H1 (cell line): ENCODE measurements around the gene NDRG4. TPM values are rescaled to one million over a fixed set of nuclear protein-coding genes. Genes with fewer than 3 reads are reported as not detected.

Experiments
- CTCF ChIA-PET: fragments of 300-600 bp; sonication (Branson Sonifier 250); formaldehyde crosslinking; loops from one replicate; lab custom pipeline; 2021; ENCODE audit not compliant: partially characterized antibody; lab: Charles Lee
- POLR2A ChIA-PET: fragments of 300-600 bp; sonication (Branson Sonifier 250); formaldehyde crosslinking; loops from one replicate; lab custom pipeline; 2021; ENCODE audit warnings: inconsistent platforms; ENCODE audit not compliant: partially characterized antibody; lab: Charles Lee
- DNase-seq, 2 experiments: peaks; one replicate each; pipeline versions ENCODE4 v3.0.0 to v3.0.0-alpha.2; 2010 to 2022; ENCODE audit warnings: low spot score in 2 of 2, low read depth in 1 of 2, mixed read lengths in 1 of 2
- FAIRE-seq: peaks from 2 replicates; lab custom pipeline; 2011; peaks lifted over from hg19 to GRCh38; lab: Jason Lieb, UNC
- H2AFZ ChIP-seq: 2 replicates; pipeline ENCODE4 v1.8.1; 2012; ENCODE audit warnings: low read length, inconsistent platforms
- H2AK5ac ChIP-seq: 2 replicates; pipeline ENCODE4 v1.6.1; 2013; ENCODE audit warnings: low read depth, low read length
- H2BK120ac ChIP-seq: replicated peaks from 2 replicates; pipeline ENCODE3; 2013; ENCODE audit warnings: low read depth, low read length, inconsistent platforms
- H2BK12ac ChIP-seq: 2 replicates; pipeline ENCODE4 v1.6.1; 2013; ENCODE audit warnings: low read depth, low read length
- H2BK15ac ChIP-seq: 2 replicates; pipeline ENCODE4 v1.6.1; 2013; ENCODE audit warnings: low read length
- H2BK20ac ChIP-seq: 2 replicates; pipeline ENCODE4 v1.6.1; 2013; ENCODE audit warnings: low read length
- H2BK5ac ChIP-seq: 2 replicates; pipeline ENCODE4 v1.6.1; 2013; ENCODE audit warnings: low read depth, low read length
- H3K14ac ChIP-seq: 2 replicates; pipeline ENCODE4 v1.6.1; 2013; ENCODE audit warnings: inconsistent platforms; ENCODE audit not compliant: insufficient read length
- H3K18ac ChIP-seq: 2 replicates; pipeline ENCODE4 v1.6.1; 2013; ENCODE audit warnings: low read length; ENCODE audit errors: extremely low read depth
- H3K23ac ChIP-seq: 2 replicates; pipeline ENCODE4 v1.6.1; 2013; ENCODE audit warnings: inconsistent platforms; ENCODE audit not compliant: insufficient read length
- H3K23me2 ChIP-seq: 2 replicates; pipeline ENCODE4 v1.6.1; 2013; ENCODE audit warnings: low read depth, low read length
- H3K27ac ChIP-seq: 2 replicates; pipeline ENCODE4 v1.6.1; 2011; ENCODE audit warnings: low read depth, low read length, inconsistent platforms
- H3K27me3 ChIP-seq, 4 experiments: replicated peaks in 1 of 4; 1 replicate in 1 of 4; 2 replicates in 3 of 4; pipeline versions ENCODE4 v1.6.1 to v1.8.1; 2011 to 2013; ENCODE audit warnings: low read length in 3 of 4, mild to moderate bottlenecking in 3 of 4, inconsistent platforms in 2 of 4, mixed read lengths in 2 of 4, moderate library complexity in 1 of 4; ENCODE audit not compliant: control insufficient read depth in 3 of 4, insufficient read depth in 3 of 4; ENCODE audit errors: extremely low read depth in 1 of 4
- H3K36me3 ChIP-seq, 4 experiments: 2 replicates each; pipeline versions ENCODE4 v1.6.1 to v1.8.1; 2011 to 2013; ENCODE audit warnings: mild to moderate bottlenecking in 4 of 4, low read length in 3 of 4, moderate library complexity in 2 of 4, control low read depth in 1 of 4, inconsistent platforms in 1 of 4; ENCODE audit not compliant: insufficient read depth in 4 of 4, control insufficient read depth in 2 of 4
- H3K4ac ChIP-seq: replicated peaks from 2 replicates; pipeline ENCODE3; 2013; ENCODE audit warnings: low read length, low read depth, mixed read lengths, inconsistent platforms; ENCODE audit not compliant: insufficient read length
- H3K4me1 ChIP-seq, 4 experiments: replicated peaks in 1 of 4; 1 replicate in 1 of 4; 2 replicates in 3 of 4; pipeline versions ENCODE4 v1.6.1 to v1.8.1; 2011 to 2013; ENCODE audit warnings: low read length in 3 of 4, inconsistent platforms in 2 of 4, mixed read lengths in 1 of 4; ENCODE audit not compliant: insufficient read depth in 4 of 4, control insufficient read depth in 3 of 4
- H3K4me2 ChIP-seq, 2 experiments: 2 replicates each; pipeline versions ENCODE4 v1.6.1 to v1.8.1; 2011 to 2013; ENCODE audit warnings: low read depth in 2 of 2, low read length in 2 of 2, control low read depth in 1 of 2, inconsistent platforms in 1 of 2, mild to moderate bottlenecking in 1 of 2; ENCODE audit not compliant: insufficient read depth in 1 of 2
- H3K4me3 ChIP-seq, 4 experiments: fragments of 200-600, 300-600 bp in 1 of 4; sonication (generic), shearing (Covaris generic), sonication (Bioruptor Twin) in 1 of 4; 2 replicates each; pipeline versions ENCODE4 v1.5.1 to v1.8.1; 2011 to 2016; ENCODE audit warnings: low read length in 4 of 4, low read depth in 3 of 4, control low read depth in 2 of 4, inconsistent platforms in 2 of 4, mild to moderate bottlenecking in 2 of 4, mixed read lengths in 1 of 4, moderate library complexity in 1 of 4; ENCODE audit not compliant: insufficient read depth in 2 of 4; ENCODE audit errors: extremely low read depth in 1 of 4
- H3K56ac ChIP-seq: replicated peaks from 2 replicates; pipeline ENCODE3; 2013; ENCODE audit warnings: low read depth, mild to moderate bottlenecking, mixed read lengths, low read length, inconsistent platforms; ENCODE audit not compliant: insufficient read length
- H3K79me1 ChIP-seq: 2 replicates; pipeline ENCODE4 v1.6.1; 2013; ENCODE audit warnings: low read depth, low read length, control low read depth
- H3K79me2 ChIP-seq, 2 experiments: 2 replicates each; pipeline versions ENCODE4 v1.6.1 to v1.8.1; 2012 to 2013; ENCODE audit warnings: low read length in 2 of 2, mild to moderate bottlenecking in 2 of 2, inconsistent platforms in 1 of 2; ENCODE audit not compliant: insufficient read depth in 2 of 2, control insufficient read depth in 1 of 2
- H3K9ac ChIP-seq, 4 experiments: replicated peaks in 1 of 4; 1 replicate in 1 of 4; 2 replicates in 3 of 4; pipeline versions ENCODE4 v1.6.1 to v1.8.1; 2011 to 2013; ENCODE audit warnings: low read depth in 3 of 4, low read length in 3 of 4, control low read depth in 2 of 4, mild to moderate bottlenecking in 2 of 4, moderate library complexity in 2 of 4, inconsistent platforms in 1 of 4; ENCODE audit errors: extremely low read depth in 1 of 4
- H3K9me3 ChIP-seq, 2 experiments: 2 replicates each; pipeline versions ENCODE4 v1.6.1 to v1.8.1; 2012 to 2013; ENCODE audit warnings: mild to moderate bottlenecking in 2 of 2, moderate library complexity in 2 of 2, control low read depth in 1 of 2, inconsistent platforms in 1 of 2, low read depth in 1 of 2, low read length in 1 of 2, mixed read lengths in 1 of 2; ENCODE audit not compliant: insufficient read depth in 2 of 2
- H4K20me1 ChIP-seq, 2 experiments: replicated peaks in 1 of 2; 2 replicates each; pipeline versions ENCODE3 to v1.8.1; 2011 to 2013; ENCODE audit warnings: inconsistent platforms in 2 of 2, low read length in 2 of 2, mild to moderate bottlenecking in 1 of 2; ENCODE audit not compliant: insufficient read depth in 2 of 2, control insufficient read depth in 1 of 2
- H4K5ac ChIP-seq: 2 replicates; pipeline ENCODE4 v1.6.1; 2013; ENCODE audit warnings: low read length, low read depth, mixed read lengths, inconsistent platforms; ENCODE audit not compliant: insufficient read length
- H4K8ac ChIP-seq: 2 replicates; pipeline ENCODE4 v1.8.0; 2013; ENCODE audit warnings: mild to moderate bottlenecking, moderate library complexity, low read length, inconsistent platforms; ENCODE audit not compliant: insufficient read depth; ENCODE audit errors: extremely low read depth
- H4K91ac ChIP-seq: replicated peaks from 2 replicates; pipeline ENCODE3; 2013; ENCODE audit warnings: low read length, mixed read lengths, inconsistent platforms; ENCODE audit not compliant: insufficient read length
- CBX5 ChIP-seq: fragments of 300-800, 300-1000 bp; sonication (generic); IDR thresholded peaks from 2 replicates; pipeline ENCODE4 v1.7.1; 2016; ENCODE audit warnings: antibody characterized with exemption, low read length, low read depth
- CBX8 ChIP-seq: fragments of 300-800, 300-1000 bp; sonication (generic); IDR thresholded peaks from 2 replicates; pipeline ENCODE4 v1.7.1; 2016; ENCODE audit warnings: low read depth, low read length, borderline replicate concordance
- CTBP2 ChIP-seq: IDR thresholded peaks from 2 replicates; pipeline ENCODE4 v1.7.0; 2011; ENCODE audit warnings: borderline replicate concordance, mild to moderate bottlenecking, moderate library complexity, mixed read lengths, low read length; ENCODE audit not compliant: insufficient read depth, insufficient read length
- EGR1 ChIP-seq: IDR thresholded peaks from 2 replicates; pipeline ENCODE4 v1.6.1; 2011; ENCODE audit warnings: low read depth, low read length, borderline replicate concordance
- GTF2F1 ChIP-seq: IDR thresholded peaks from 2 replicates; pipeline ENCODE4 v1.6.1; 2012; ENCODE audit warnings: low read depth, low read length, improper control_type of control experiment, borderline replicate concordance
- POLR2A ChIP-seq, 2 experiments: IDR thresholded peaks; 1 replicate in 1 of 2; 2 replicates in 1 of 2; pipeline ENCODE4 v1.6.1; 2011; ENCODE audit warnings: low read depth in 2 of 2, low read length in 2 of 2, mild to moderate bottlenecking in 2 of 2; ENCODE audit errors: control extremely low read depth in 1 of 2
- WGBS, 2 experiments: shearing (Covaris generic) in 1 of 2; methylation state at CpG; one replicate each; pipeline versions ENCODE4 v1.1.6 to v1.1.7; 2013 to 2015; ENCODE audit warnings: low lambda C conversion rate in 2 of 2, mixed read lengths in 2 of 2, inconsistent platforms in 1 of 2, low coverage in 1 of 2, missing lambda C conversion rate in 1 of 2; ENCODE audit not compliant: insufficient replicate concordance in 2 of 2, insufficient coverage in 1 of 2, insufficient read length in 1 of 2; ENCODE audit errors: extremely low coverage in 1 of 2, missing lambda C conversion rate in 1 of 2; 5-methylcytosine and 5-hydroxymethylcytosine counted together
- polyA plus RNA-seq, 7 experiments: library from polyadenylated mRNA; depleted of rRNA in 3 of 7; stranded (reverse) in 5 of 7; unstranded in 2 of 7; fragments of >200 nt in 5 of 7; fragments of 200-250 nt in 2 of 7; gene quantifications; 1 replicate in 5 of 7; 2 replicates in 1 of 7; 4 replicates in 1 of 7; pipeline versions ENCODE4 v1.2.1 to v1.2.3, GENCODE V29; 2011 to 2013; ENCODE audit warnings: missing spikeins in 2 of 7, mixed read lengths in 2 of 7
- total RNA-seq: library from RNA; stranded (reverse); fragmentation: NEBNext Ultra II Directional; extraction: Animal tissue kit (Norgen Biotek cat#: 25700); gene quantifications from 2 replicates; pipeline ENCODE4 v1.2.1, GENCODE V29; 2021

The NDRG4 gene
- total and polyA plus RNA-seq, 2 of the 8 experiments (the other 6 are each of a cell fraction or from before 2014, with no cell fraction given) = 20.8 to 30.9 TPM

DNA sequence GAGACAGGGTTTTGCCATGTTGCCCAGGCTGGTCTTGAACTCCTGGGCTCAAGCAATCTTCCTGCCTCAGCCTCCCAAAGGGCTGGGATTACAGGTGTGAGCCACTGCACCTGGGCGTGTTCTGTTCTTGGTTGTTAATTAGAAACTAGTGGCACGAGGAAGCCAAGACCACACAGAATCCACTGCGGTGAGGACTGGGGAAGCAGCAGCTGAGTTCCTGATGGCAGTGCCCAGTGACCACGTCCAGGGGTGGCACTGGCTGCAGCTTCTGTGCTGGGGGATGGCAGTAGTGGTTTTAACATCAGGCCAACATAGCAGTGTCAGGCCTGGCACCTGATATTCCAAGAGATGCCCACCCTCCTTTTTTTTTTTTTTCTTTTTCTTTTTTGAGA lies 39.7 kb upstream of the NDRG4 start:
- no peak overlapping the region for H2BK5ac ChIP-seq
- peaks cover 19% of the 10 kb centered on the region for H3K23me2 ChIP-seq
- H3K27me3 ChIP-seq = peaks cover 20 to 34% (median 30%) of the 10 kb centered on the region in 4 experiments
- no peak overlapping the region for H2AFZ ChIP-seq
- H4K20me1 ChIP-seq = no peaks in the 10 kb centered on the region
- H3K4me3 ChIP-seq = no peak overlapping the region
- no peak overlapping the region for H3K4me2 ChIP-seq
- no peak overlapping the region for H4K5ac ChIP-seq
- no peak overlapping the region for H3K18ac ChIP-seq
- H2BK20ac ChIP-seq = no peak overlapping the region
- H2BK15ac ChIP-seq = no peak overlapping the region
- no peak overlapping the region for H4K91ac ChIP-seq
- H3K79me1 ChIP-seq = no peaks in the 10 kb centered on the region
- WGBS, 2 experiments = 84% methylated on average over 4 of the region's 4 CpGs; no CpG with 5 or more reads in 1 of the 2 experiments
- H2BK12ac ChIP-seq = no peak overlapping the region
- no peak overlapping the region for H3K4ac ChIP-seq
- no peak overlapping the region for H3K9ac ChIP-seq
- H3K9me3 ChIP-seq = no peaks in the 10 kb centered on the region
- FAIRE-seq = no peak
- TF ChIP-seq CBX5 (no peak), EGR1 (no peak), CTBP2 (no peak), CBX8 (no peak), POLR2A (IDR thresholded peaks at IDR 0.05; ENCODE audit: control extremely low read depth in 1 of 2, low read depth in 2 of 2, low read length in 2 of 2) (no peak), GTF2F1 (no peak)
- peaks cover 0 to 3% (median 0%) of the 10 kb centered on the region in 4 experiments; a peak in 1 of 8 replicates for H3K36me3 ChIP-seq
- H3K14ac ChIP-seq = no peak overlapping the region
- CTCF ChIA-PET = interaction anchor here (0.7 to 2.3 kb wide), 4 partner anchors 8 to 123 kb away, joined by 3 to 6 read pairs (median 4); no protein-coding TSS in a partner anchor
- POLR2A ChIA-PET = no interaction called here
- no peak overlapping the region for H3K27ac ChIP-seq
- no peaks in the 10 kb centered on the region for H3K79me2 ChIP-seq
- DNase-seq = no peak
- H3K56ac ChIP-seq = no peak overlapping the region
- no peak overlapping the region for H4K8ac ChIP-seq
- H2AK5ac ChIP-seq = no peak overlapping the region
- H3K4me1 ChIP-seq = peaks cover 0 to 15% (median 5%) of the 10 kb centered on the region in 4 experiments; a peak in 3 of 7 replicates
- no peak overlapping the region for H3K23ac ChIP-seq
- no peak overlapping the region for H2BK120ac ChIP-seq
